ENCODE data around the gene CSH2.

Gene CSH2

GRCh38 chr17:63824362-63824761 is 49.1 kb downstream of the CSH2 start:
- TF ChIP-seq CTCF (conservative IDR thresholded peaks at IDR 0.05; ENCODE audit: control insufficient read depth, insufficient read depth, low read depth, low read length) = no peak
- no peak overlapping the region for H3K4me3 ChIP-seq (ENCODE audit: control insufficient read depth, low read depth, low read length)
- DNase-seq (ENCODE audit: low read depth) = no peak

- H3K4me3 ChIP-seq (ENCODE audit: control insufficient read depth, low read depth, low read length) = no peak overlapping the region
- DNase-seq (ENCODE audit: low read depth) = no peak
- no peak for TF ChIP-seq CTCF (conservative IDR thresholded peaks at IDR 0.05; ENCODE audit: control insufficient read depth, insufficient read depth, low read depth, low read length)
Observed at GRCh38 chr17:63823659-63824331, 49.7 kb downstream of the CSH2 start.

GRCh38 chr17:63822537-63822936 is 50.9 kb downstream of the CSH2 start:
- DNase-seq (ENCODE audit: low read depth) = no peak
- no peak for TF ChIP-seq CTCF (conservative IDR thresholded peaks at IDR 0.05; ENCODE audit: control insufficient read depth, insufficient read depth, low read depth, low read length)
- no peak overlapping the region for H3K4me3 ChIP-seq (ENCODE audit: control insufficient read depth, low read depth, low read length)

All from fibroblast of mammary gland (primary cell).